GM12865 (cell line): ENCODE measurements around the gene NHEJ1.

ENCODE experiments used
- DNase-seq: peaks from one replicate; pipeline ENCODE4 v3.0.0; 2010; ENCODE audit warnings: low read depth
- H3K4me3 ChIP-seq: 2 replicates; pipeline ENCODE4 v1.5.1; 2011; ENCODE audit warnings: mild to moderate bottlenecking, low read depth, low read length, control low read depth
- TF ChIP-seq, protein P1 (sequence below): IDR thresholded peaks from 2 replicates; pipeline ENCODE4 v1.5.1; 2011; ENCODE audit warnings: low read length, control low read depth, low read depth, inconsistent platforms; ENCODE audit not compliant: insufficient read depth; ENCODE audit errors: missing control alignments

The NHEJ1 gene

DNA sequence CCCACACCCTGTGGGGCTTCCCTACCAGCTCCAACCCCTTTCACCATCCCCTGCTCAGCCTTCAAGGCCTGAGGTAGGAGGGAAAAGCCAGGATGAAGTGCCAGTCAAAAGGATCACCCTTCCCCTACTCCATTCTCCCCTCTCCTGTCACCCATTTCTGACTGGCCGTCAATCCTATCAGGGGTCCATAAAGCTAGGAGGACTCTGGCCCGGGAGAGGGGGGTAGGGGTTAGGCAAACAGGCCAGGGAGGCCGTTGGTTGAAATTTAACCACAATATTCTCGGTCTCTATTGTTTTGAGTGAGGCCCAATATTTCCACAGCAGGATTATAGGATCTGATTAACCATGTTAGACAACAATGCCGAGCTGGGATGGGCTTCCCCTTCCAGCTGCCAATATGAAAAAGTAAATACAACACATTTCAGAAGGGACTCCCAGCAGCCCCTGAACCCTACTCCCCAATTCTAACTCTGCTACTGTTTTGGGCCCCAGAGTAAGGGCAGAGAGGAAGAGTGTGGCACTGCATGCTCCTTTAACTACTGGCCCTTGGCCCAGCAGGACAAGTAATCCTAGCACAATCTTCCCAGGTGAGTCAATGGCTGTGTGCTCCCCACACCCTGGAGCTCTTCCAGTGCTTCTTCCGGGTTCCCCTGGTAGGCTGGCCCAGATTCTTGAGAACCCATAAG is 89.3 kb downstream of the NHEJ1 start:
- no peak overlapping the region for H3K4me3 ChIP-seq
- TF ChIP-seq, protein P1, sequence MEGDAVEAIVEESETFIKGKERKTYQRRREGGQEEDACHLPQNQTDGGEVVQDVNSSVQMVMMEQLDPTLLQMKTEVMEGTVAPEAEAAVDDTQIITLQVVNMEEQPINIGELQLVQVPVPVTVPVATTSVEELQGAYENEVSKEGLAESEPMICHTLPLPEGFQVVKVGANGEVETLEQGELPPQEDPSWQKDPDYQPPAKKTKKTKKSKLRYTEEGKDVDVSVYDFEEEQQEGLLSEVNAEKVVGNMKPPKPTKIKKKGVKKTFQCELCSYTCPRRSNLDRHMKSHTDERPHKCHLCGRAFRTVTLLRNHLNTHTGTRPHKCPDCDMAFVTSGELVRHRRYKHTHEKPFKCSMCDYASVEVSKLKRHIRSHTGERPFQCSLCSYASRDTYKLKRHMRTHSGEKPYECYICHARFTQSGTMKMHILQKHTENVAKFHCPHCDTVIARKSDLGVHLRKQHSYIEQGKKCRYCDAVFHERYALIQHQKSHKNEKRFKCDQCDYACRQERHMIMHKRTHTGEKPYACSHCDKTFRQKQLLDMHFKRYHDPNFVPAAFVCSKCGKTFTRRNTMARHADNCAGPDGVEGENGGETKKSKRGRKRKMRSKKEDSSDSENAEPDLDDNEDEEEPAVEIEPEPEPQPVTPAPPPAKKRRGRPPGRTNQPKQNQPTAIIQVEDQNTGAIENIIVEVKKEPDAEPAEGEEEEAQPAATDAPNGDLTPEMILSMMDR = no peak
- DNase-seq = no peak

DNA sequence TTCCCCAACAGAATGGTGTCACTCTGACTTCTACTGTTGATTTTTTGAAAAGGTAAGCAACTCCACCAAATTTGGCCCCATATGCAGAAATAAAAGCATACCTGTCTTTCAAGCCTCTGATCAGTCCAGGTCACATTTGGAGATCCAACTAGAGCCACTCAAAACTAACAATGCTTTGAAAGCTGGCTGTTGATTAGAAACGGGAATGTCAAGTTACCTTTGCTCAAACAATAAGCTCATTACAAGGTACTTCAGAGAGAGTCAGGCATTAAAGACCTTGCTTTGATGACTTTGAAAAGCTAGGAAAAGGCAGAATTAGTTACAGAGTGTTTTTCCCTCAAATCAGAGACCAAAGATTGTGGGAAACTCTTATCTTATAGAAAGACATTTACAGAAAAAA is 95.1 kb downstream of the NHEJ1 start:
- DNase-seq = no peak
- no peak overlapping the region for H3K4me3 ChIP-seq
- TF ChIP-seq, protein P1 = no peak

DNA sequence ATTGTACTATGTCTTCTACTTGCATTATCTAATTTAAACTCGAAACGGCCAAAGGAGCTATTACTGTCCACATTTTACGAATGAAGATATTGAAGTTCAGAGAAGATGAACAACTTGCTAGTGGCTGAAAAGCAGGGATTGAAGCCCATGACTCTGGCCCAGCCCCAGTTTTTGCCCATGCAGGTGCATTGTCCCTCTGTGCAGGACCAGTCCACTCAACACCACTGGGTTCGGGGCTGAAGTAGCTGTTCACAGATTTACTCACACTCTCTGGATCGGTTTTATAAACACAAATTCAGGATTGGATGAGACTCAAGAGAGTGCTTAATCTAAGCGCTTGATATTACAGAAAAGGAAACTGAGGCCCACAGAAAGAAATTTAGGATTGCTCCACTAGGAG is 98.5 kb downstream of the NHEJ1 start:
- DNase-seq = no peak
- TF ChIP-seq, protein P1 = no peak
- no peak overlapping the region for H3K4me3 ChIP-seq

DNA sequence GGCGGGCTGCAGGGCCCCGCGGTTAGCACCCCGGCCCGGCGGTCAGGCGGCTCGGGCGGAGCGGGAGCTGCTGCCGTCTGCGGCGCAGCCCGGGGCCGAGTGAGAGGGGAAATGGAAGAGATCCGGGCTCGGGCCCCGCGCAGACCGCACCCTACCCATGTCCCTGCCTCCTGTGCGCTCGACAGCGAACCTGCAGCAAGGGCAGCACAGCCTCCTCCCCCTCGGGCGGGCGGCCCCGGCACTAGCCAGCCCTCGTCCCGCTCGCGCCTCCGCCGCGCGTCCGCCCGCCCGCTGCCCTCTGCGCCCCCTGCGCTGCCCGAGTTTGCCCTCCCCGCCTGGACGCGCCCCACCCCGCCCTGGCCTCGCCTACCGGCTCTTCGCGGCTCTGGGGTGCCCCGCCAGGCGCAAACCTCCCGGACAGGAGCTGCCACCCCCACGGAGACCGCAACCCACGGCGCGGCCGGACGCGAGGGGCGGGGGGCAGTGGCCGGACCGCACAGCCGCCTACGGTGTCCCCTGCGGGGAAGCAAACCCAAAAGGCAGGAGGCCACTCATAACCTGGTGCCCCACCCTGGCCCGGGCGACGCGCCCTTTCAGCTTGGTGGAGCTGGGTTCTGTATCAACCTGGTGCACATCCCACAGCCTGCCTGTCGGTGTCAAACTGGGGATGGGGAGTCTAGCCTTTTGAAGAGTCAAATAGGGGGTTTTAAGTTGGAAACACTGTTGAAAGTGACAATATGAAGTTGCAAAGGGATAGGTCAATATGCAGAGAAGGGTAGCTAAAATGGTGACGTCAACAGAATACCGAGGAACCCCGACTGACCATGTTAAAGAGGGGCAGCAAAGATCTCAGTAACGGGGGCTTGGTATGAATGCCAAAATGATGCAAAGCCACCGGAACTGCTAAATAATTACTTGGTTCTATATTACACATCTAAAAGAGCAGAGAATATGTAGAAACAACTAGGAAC is 99.5 kb downstream of the NHEJ1 start, which contains the start of gene IHH:
TSS of gene IHH (minus strand) at position 101 of the 971 bp plus-strand sequence. CDS start 454 bp downstream, outside the sequence.
- no peak for DNase-seq
- TF ChIP-seq, protein P1 = no peak
- no peak within 1 kb of the TSS for H3K4me3 ChIP-seq

DNA sequence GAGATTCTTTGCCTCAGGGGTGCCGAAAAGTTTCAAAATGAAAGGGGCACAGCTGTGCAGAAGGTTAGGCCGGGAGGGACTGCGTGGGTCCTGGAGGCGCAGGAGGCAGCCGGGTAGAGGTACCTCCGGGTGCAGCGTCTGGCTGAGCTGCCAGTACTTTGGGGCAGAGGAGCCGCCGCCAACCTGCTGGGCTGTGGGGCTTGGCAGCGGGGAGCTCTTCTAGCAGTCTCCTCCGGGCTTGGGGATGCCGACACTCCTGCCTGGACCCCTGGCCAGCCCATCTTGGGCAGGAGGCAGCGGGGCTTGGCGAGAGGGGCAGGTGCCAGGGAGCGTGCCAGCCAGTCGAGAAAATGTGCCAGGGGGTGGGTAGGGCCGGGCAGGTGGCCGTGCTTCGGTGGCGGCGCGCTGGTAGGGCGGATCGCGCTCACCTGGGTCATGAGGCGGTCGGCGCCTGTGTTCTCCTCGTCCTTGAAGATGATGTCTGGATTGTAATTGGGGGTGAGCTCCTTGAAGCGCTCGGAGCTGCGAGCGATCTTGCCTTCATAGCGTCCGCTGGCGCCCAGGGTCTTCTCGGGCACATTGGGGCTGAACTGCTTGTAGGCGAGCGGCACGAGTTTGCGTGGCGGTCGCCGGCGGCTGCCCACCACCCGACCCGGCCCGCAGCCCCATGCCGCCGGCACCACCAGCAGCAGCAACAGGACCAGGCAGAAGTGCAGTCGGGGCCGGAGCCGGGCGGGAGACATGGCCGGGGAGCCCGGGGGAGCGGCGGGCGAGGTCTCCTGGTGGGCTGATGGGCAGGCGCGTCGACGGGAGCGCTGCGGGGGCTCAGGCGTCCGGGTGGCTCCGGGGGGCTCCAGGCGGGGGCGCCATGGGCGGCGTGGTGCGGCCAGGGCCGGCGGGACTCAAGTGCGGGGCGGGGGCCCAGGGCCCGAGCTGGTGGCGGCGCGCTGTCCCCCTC is 100.6 kb downstream of the NHEJ1 start:
- TF ChIP-seq, protein P1 = no peak
- no peak overlapping the region for H3K4me3 ChIP-seq
- DNase-seq = no peak

DNA sequence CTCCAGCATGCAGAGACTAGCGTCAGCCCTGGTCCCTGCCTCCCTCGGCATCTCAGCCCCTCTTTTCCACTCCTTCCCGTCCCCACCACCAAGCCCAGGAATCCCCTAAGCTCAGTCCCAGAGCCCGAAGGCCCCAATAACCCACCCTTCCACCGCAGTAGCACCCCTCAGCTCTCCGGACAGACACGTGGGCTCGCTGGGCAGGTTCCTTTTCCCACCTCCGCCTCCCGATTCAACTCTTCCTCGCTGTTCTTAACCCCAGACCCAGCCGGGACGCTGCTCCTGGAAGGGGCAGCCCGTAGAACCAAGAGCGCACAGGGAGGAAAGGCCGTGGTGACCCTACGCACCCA is 101.3 kb downstream of the NHEJ1 start:
- H3K4me3 ChIP-seq = no peak overlapping the region
- DNase-seq = no peak

More for the DNA sequence above, 101.3 kb downstream of the NHEJ1 start:
- TF ChIP-seq, protein P1 = no peak
